ENCODE measurements around the gene TRIM52. TPM values are rescaled to one million over a fixed set of nuclear protein-coding genes. Genes with fewer than 3 reads are reported as not detected.
"Not testable (repeated sequence)": the region's sequence is repeated elsewhere in the genome, so short reads cannot be mapped to it uniquely, and the experiment has no call there.

Gene TRIM52
- polyA plus RNA-seq (2011; rRNA removed) = 6.2 and 8.7 TPM in 2 replicates
- polyA minus RNA-seq (2011; rRNA and poly(A)+ RNA removed) = 9.6 and 10.3 TPM in 2 replicates

DNA sequence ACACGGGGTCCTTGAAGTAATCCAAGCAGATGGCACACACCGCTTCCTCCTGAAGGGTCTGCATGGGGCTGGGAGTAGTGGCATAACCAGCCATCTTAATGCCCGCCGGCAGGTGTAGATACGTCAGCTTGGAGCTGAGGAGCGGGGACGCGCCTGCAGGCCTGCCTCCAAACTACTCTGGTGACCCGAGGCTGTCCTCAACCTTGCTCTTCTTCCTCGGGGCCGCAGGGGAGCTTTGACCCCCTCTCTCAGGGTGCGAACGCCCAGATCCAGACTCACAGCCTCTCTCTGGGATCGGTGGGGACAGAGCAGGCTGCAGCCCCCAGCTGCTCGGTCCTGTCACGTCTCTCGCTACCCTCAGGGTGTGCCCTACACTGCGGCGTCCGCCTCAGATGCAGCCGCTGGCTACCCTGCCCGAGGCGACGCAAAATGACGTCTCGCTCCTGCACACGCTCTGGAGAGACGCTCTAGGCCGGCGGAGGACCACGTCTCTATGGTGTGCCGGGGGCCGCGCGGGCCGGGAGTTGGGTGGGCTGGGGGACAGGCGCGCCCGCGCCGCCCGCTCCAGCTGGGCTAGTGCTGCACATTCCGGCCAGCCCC, at the start of gene TRIM52:
Gene TRIM52 (minus strand): TSS at position 424 of the 600 bp plus-strand sequence. CDS start 330 bp downstream, at position 94.
- H3K27ac ChIP-seq (ENCODE audit: low read depth, low read length) = peak within 1 kb of the TSS; percentile 95
- DNase-seq (ENCODE audit: low read depth, low spot score) = no peak
- H3K27me3 ChIP-seq (ENCODE audit: control insufficient read depth, insufficient read depth, low read length) = no peaks in the 10 kb centered on the region
- H3K9me3 ChIP-seq (ENCODE audit: control insufficient read depth, insufficient read depth, low read length) = peaks cover 3% of the 10 kb centered on the region
- ChIA-PET POLR2A (interaction anchor here (0.5 to 2.6 kb wide), 9 partner anchors 11 to 475 kb away, joined by 3 to 14 read pairs (median 7); partner anchors contain the start of gene RACK1), CTCF (interaction anchor here (1.2 kb wide), 1 partner anchor 392 kb away, joined by 4 read pairs; no protein-coding TSS in a partner anchor)
- no peak for TF ChIP-seq CTCF (IDR thresholded peaks at IDR 0.05; ENCODE audit: low read depth, low read length)
- H3K4me3 ChIP-seq (ENCODE audit: low read depth, low read length) = peak within 1 kb of the TSS; percentile 92

DNA sequence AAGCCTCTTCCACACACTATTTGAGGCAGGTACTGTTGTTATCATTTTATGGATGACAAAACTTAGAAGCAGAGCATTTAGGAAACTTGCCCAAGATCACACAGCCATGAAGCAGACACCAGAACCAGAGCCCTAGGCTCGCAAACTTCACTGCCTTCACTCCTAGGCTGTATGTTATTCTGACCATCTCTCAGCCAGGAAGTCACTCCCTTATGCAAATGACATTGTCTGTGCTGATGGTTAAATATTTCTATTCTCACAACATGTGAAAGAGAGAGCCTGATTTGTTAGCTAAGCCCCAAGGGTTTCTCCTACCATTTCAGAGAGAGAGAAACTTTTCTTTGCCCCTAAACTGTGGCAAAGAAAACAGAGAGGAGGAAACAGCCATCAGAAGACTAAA, 26.4 kb upstream of the TRIM52 start:
- DNase-seq (ENCODE audit: low read depth, low spot score); H3K27ac ChIP-seq (ENCODE audit: low read depth, low read length); CTCF ChIA-PET; H3K4me3 ChIP-seq (ENCODE audit: low read depth, low read length); H3K9me3 ChIP-seq (ENCODE audit: control insufficient read depth, insufficient read depth, low read length); H3K27me3 ChIP-seq (ENCODE audit: control insufficient read depth, insufficient read depth, low read length); POLR2A ChIA-PET: not testable (repeated sequence)

DNA sequence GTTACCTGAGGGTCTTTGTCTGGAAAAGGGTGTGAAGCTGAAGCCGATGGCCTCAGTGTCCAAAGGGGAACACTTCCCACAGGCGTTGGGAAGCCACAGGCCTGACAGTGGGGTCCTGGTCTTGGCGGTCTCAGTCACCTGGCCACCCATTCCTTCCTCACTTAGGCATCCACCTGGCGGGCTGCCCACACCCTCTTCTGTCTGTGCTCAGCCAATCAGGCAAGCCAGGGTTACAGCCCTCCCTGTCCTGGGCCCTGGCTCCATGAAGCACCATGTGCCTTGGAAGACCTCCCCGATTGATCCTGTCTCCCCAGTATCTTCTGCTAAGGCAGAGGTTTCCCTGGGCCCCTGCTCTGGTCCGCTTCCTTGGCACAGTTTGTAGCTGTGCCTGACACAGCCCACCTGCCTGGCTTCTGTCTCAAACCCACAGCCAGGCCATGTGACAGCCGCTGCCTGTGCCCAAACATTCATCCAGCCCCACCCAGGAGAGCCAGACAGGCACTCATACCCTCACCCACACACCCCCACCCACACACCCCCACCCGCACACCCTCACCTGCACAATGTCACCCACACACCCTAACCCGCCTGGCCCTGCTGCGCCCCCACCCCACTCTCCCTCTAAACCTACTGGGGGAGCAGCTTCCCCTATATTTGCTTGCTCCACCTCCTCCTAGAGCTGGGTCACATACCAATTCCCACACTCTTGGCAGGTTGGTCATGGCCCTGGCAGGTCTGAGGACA, 25.2 kb upstream of the TRIM52 start:
- DNase-seq (ENCODE audit: low read depth, low spot score); CTCF ChIA-PET; POLR2A ChIA-PET; H3K27me3 ChIP-seq (ENCODE audit: control insufficient read depth, insufficient read depth, low read length); H3K9me3 ChIP-seq (ENCODE audit: control insufficient read depth, insufficient read depth, low read length); H3K4me3 ChIP-seq (ENCODE audit: low read depth, low read length); H3K27ac ChIP-seq (ENCODE audit: low read depth, low read length): not testable (repeated sequence)

GRCh38 chr5:181283841-181284755, 23.2 kb upstream of the TRIM52 start:
- H3K4me3 ChIP-seq (ENCODE audit: low read depth, low read length); CTCF ChIA-PET; H3K27ac ChIP-seq (ENCODE audit: low read depth, low read length); DNase-seq (ENCODE audit: low read depth, low spot score); H3K27me3 ChIP-seq (ENCODE audit: control insufficient read depth, insufficient read depth, low read length); POLR2A ChIA-PET; H3K9me3 ChIP-seq (ENCODE audit: control insufficient read depth, insufficient read depth, low read length): not testable (repeated sequence)

DNA sequence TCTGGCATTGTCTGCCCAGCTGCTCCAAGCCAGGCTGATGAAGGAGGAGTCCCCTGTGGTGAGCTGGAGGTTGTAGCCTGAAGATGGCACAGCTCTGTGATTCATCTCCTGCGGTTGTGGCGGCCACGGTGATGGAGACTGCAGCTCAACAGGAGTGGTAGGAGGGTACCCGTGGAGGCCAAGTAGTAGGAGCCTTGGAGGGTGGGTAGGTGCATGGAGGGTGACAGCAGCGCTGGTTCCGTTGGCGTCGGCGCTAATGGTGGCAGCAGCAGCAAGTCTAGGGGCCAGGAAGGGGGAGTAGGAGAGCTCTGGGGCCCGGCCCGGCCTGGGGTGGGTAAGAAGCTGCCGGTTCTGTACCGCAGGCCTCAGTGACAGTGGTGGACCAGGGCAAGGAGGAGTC, 22.4 kb upstream of the TRIM52 start:
- DNase-seq (ENCODE audit: low read depth, low spot score) = no peak
- CTCF ChIA-PET = no interaction called here
- Histone ChIP-seq H3K4me3 (ENCODE audit: low read depth, low read length) (no peak overlapping the region), H3K9me3 (ENCODE audit: control insufficient read depth, insufficient read depth, low read length) (peaks cover 6% of the 10 kb centered on the region; the same call in 1 of the 2 replicates), H3K27ac (ENCODE audit: low read depth, low read length) (no peak overlapping the region), H3K27me3 (ENCODE audit: control insufficient read depth, insufficient read depth, low read length) (no peaks in the 10 kb centered on the region)
- POLR2A ChIA-PET = no interaction called here
- TF ChIP-seq CTCF (IDR thresholded peaks at IDR 0.05; ENCODE audit: low read depth, low read length) = no peak

- H3K27me3 ChIP-seq (ENCODE audit: control insufficient read depth, insufficient read depth, low read length) = no peaks in the 10 kb centered on the region
- TF ChIP-seq CTCF (IDR thresholded peaks at IDR 0.05; ENCODE audit: low read depth, low read length) = no peak
- H3K4me3 ChIP-seq (ENCODE audit: low read depth, low read length) = no peak overlapping the region
- CTCF ChIA-PET = no interaction called here
- POLR2A ChIA-PET = no interaction called here
- no peak for DNase-seq (ENCODE audit: low read depth, low spot score)
- H3K9me3 ChIP-seq (ENCODE audit: control insufficient read depth, insufficient read depth, low read length) = peaks cover 6% of the 10 kb centered on the region; the same call in 1 of the 2 replicates
- H3K27ac ChIP-seq (ENCODE audit: low read depth, low read length) = no peak overlapping the region
Measured at GRCh38 chr5:181282874-181283273, 21.9 kb upstream of the TRIM52 start.

DNA sequence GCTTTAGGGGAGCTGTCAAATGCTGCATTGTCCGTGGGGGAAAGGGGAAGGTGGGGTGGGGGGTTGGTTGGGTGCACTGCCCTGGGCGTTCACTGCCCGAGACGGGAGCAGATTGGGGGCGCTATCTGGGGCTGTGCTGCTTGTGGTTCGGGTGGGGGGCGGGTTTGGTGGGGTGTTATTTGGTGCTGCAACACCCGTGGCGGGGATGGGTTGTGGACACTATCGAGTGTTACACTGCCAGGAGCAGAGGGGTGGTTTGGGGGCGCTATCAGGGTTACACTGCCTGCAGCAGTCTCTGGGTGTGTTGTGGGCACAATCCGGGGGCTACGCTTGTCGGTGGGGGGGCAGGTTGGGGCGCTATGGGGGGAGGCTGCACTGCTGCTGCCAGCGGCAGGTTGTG, 21.5 kb upstream of the TRIM52 start:
- H3K9me3 ChIP-seq (ENCODE audit: control insufficient read depth, insufficient read depth, low read length); DNase-seq (ENCODE audit: low read depth, low spot score); CTCF ChIA-PET; H3K27me3 ChIP-seq (ENCODE audit: control insufficient read depth, insufficient read depth, low read length); H3K4me3 ChIP-seq (ENCODE audit: low read depth, low read length); H3K27ac ChIP-seq (ENCODE audit: low read depth, low read length); POLR2A ChIA-PET: not testable (repeated sequence)
